Astrocyte of the spinal cord (primary cell): ENCODE data around the gene POC1B.
"Not testable (repeated sequence)": the region's sequence is repeated elsewhere in the genome, so short reads cannot be mapped to it uniquely, and the experiment has no call there.

Experiments
- DNase-seq: peaks from one replicate; pipeline ENCODE4 v3.0.0; 2011; ENCODE audit warnings: low read depth, low spot score
- H3K4me3 ChIP-seq: 2 replicates; pipeline ENCODE4 v1.5.1; 2011; ENCODE audit warnings: low read depth, mild to moderate bottlenecking, low read length, moderate library complexity
- CTCF ChIP-seq: IDR thresholded peaks from 2 replicates; pipeline ENCODE4 v1.5.1; 2012; ENCODE audit warnings: low read depth, mild to moderate bottlenecking, low read length, inconsistent platforms
- in situ Hi-C: cut with HindIII; loops from 2 replicates; pipeline ENCODE4 v1.10.0; 2017; ENCODE audit warnings: low sequenced_read_pairs

The POC1B gene

GRCh38 chr12:89461190-89461589 is 64.7 kb downstream of the POC1B start:
- TF ChIP-seq CTCF: no peak

GRCh38 chr12:89459279-89459678 is 66.6 kb downstream of the POC1B start:
- DNase-seq, H3K4me3 ChIP-seq, in situ Hi-C loops: not testable (repeated sequence)
- peak; percentile 11 for TF ChIP-seq CTCF

More at GRCh38 chr12:89461190-89461589, 64.7 kb downstream of the POC1B start:
- no peak overlapping the region for H3K4me3 ChIP-seq
- in situ Hi-C loops: no loop called here
- DNase-seq: peak; percentile 42

GRCh38 chr12:89456565-89456964 is 69.3 kb downstream of the POC1B start:
- no peak overlapping the region for H3K4me3 ChIP-seq
- TF ChIP-seq CTCF: no peak
- DNase-seq: no peak
- in situ Hi-C loops: no loop called here

- no peak for DNase-seq
- in situ Hi-C loops: no loop called here
- no peak for TF ChIP-seq CTCF
These were observed 71.6 kb downstream of the POC1B start for GRCh38 chr12:89454080-89454848.

GRCh38 chr12:89453121-89453978 is 72.5 kb downstream of the POC1B start:
- no peak overlapping the region for H3K4me3 ChIP-seq
- peak; percentile 75 for DNase-seq
- in situ Hi-C loops: no loop called here
- no peak for TF ChIP-seq CTCF

More at GRCh38 chr12:89454080-89454848, 71.6 kb downstream of the POC1B start:
- no peak overlapping the region for H3K4me3 ChIP-seq

- no peak for TF ChIP-seq CTCF
- peak; percentile 75 for DNase-seq
- in situ Hi-C loops: no loop called here
- H3K4me3 ChIP-seq: no peak overlapping the region
These were observed 74.0 kb downstream of the POC1B start for GRCh38 chr12:89451841-89452251.
